Spleen (tissue), 11 donors: ENCODE results near the gene FBXW8. TPM values are rescaled to one million over a fixed set of nuclear protein-coding genes. Genes with fewer than 3 reads are reported as not detected.

Experiments
- DNase-seq: peaks from one replicate; pipeline ENCODE4 v3.0.0-alpha.2; 2020
- H3K27ac ChIP-seq, 8 donors: fragments of 200-600 bp; sonication (generic) in 7 of 8; 1 replicate in 4 of 8; 2 replicates in 4 of 8; pipeline versions ENCODE4 v1.5.0 to v1.8.0; 2016 to 2021; ENCODE audit warnings: inconsistent platforms in 4 of 8, mild to moderate bottlenecking in 4 of 8, moderate library complexity in 1 of 8
- H3K27me3 ChIP-seq, 7 donors: fragments of 200-600 bp; sonication (generic) in 6 of 7; replicated peaks in 1 of 7; 1 replicate in 4 of 7; 2 replicates in 3 of 7; pipeline versions ENCODE4 v1.5.0 to v1.8.0; 2016 to 2021; ENCODE audit warnings: inconsistent platforms in 3 of 7, mild to moderate bottlenecking in 1 of 7
- H3K36me3 ChIP-seq, 6 donors: fragments of 200-600 bp; sonication (generic) in 5 of 6; 1 replicate in 4 of 6; 2 replicates in 2 of 6; pipeline versions ENCODE4 v1.5.0 to v1.8.0; 2016 to 2021; ENCODE audit warnings: inconsistent platforms in 2 of 6
- H3K4me1 ChIP-seq, 6 donors: fragments of 200-600 bp; sonication (generic) in 5 of 6; 1 replicate in 3 of 6; 2 replicates in 3 of 6; pipeline versions ENCODE4 v1.5.0 to v1.8.0; 2016 to 2021; ENCODE audit warnings: inconsistent platforms in 3 of 6
- H3K4me3 ChIP-seq, 8 donors: fragments of 200-600 bp; sonication (generic) in 7 of 8; 1 replicate in 4 of 8; 2 replicates in 4 of 8; pipeline versions ENCODE4 v1.5.0 to v1.8.0; 2016 to 2021; ENCODE audit warnings: inconsistent platforms in 4 of 8, mild to moderate bottlenecking in 4 of 8, moderate library complexity in 2 of 8
- H3K9me3 ChIP-seq, 8 donors: fragments of 200-600 bp; sonication (generic) in 7 of 8; 1 replicate in 4 of 8; 2 replicates in 4 of 8; pipeline versions ENCODE4 v1.5.0 to v1.8.0; 2016 to 2021; ENCODE audit warnings: inconsistent platforms in 4 of 8
- CTCF ChIP-seq, 11 experiments: fragments of 200-600 bp in 7 of 11; fragments of 450-650 bp in 4 of 11; sonication (generic) in 4 of 11; IDR thresholded peaks in 8 of 11; conservative IDR thresholded peaks in 3 of 11; 1 replicate in 7 of 11; 2 replicates in 4 of 11; pipeline versions ENCODE4 v1.4.0 to v1.8.0; 2016 to 2021; ENCODE audit warnings: antibody characterized with exemption in 11 of 11, inconsistent platforms in 4 of 11, mild to moderate bottlenecking in 1 of 11
- POLR2A ChIP-seq, 3 donors: fragments of 450-650 bp; IDR thresholded peaks; one replicate each; pipeline ENCODE4 v1.5.1; 2017; ENCODE audit warnings: antibody characterized with exemption in 3 of 3, mild to moderate bottlenecking in 1 of 3
- POLR2AphosphoS5 ChIP-seq, 3 donors: sonication (generic); formaldehyde crosslinking; IDR thresholded peaks; one replicate each; pipeline ENCODE4 v1.5.1; 2017; ENCODE audit warnings: antibody characterized with exemption in 3 of 3
- WGBS, 5 donors: extraction: QIAGEN DNeasy Blood & Tissue Kit in 3 of 5; methylation state at CpG; one replicate each; pipeline versions ENCODE4 v1.1.5 to v1.1.7; 2013 to 2018; 5-methylcytosine and 5-hydroxymethylcytosine counted together
- intact Hi-C: fragments of 100-400 bp; cut with DNase I; formaldehyde crosslinking; loops from one replicate; pipeline ENCODE4 v1.15.0; 2023; ENCODE audit warnings: low total_unique reads
- polyA plus RNA-seq, 3 donors: library from polyadenylated mRNA; stranded (reverse); fragments of 200-250 nt; gene quantifications; one replicate each; pipeline ENCODE4 v1.2.1, GENCODE V29; 2013
- total RNA-seq, 7 donors: library from RNA; depleted of rRNA in 3 of 7; stranded (reverse); fragments of >200 nt in 3 of 7; fragmentation: NEBNext Ultra II Directional in 4 of 7; extraction: Animal tissue kit (Norgen Biotek cat#: 25700) in 4 of 7; gene quantifications; one replicate each; pipeline versions ENCODE4 v1.1.0 to v1.2.1, GENCODE V29; 2016 to 2021
- donor health status: healthy with polysubstance abuse.
- donor health status: DM: no; HTN: no; CAD: no; lungs with moderate emphysema.
- donor health status: DM: no; HTN: no; CAD: no.
- donor health status: Bipolar disorder and iron deficiency.
- donor health status: healthy.
- donor health status: DM: no; HTN: no; CAD: no.
- donor health status: DM: yes; HTN: yes; CAD: no.

FBXW8 gene
- total and polyA plus RNA-seq, 10 donors = 2.2 to 17.3 (median 11.8) TPM

DNA sequence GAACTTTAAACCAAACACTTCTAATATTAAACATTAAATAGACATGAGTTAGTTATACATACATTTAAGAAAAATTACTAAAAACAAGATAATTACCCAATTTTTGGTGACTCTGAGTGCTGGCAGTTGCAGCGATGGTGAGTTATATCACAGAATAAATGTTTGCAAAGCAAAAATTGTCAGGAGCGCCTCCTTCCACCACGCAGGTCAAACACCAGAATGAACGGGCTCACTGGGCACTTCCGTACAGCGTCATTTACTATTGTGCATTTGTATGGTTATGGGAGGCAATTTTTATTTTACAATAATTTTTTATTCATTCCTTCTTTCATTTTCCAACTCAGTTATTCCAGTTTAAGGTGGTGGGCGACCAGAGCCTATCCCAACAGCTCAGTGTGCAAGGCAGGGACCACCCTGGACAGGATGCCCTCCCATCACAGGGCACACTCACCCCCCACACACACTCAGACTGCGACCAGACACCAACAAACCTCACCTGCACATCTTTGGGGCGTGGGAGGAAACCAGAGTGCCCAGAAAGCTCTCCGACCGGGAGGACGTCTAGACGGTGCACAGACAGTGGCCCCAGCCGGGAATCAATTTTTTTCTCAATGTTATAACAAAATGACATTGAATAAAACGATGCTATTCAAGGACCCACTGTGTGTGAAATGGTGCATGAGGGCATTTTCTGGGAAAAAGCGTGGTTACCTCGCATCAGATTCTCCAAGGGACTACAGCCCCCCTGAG, 121.3 kb downstream of the FBXW8 start:
- Histone ChIP-seq H3K27ac (no peak overlapping the region), H3K9me3 (no peaks in the 10 kb centered on the region), H3K4me3 (no peak overlapping the region), H3K4me1 (peaks cover 0 to 15% (median 8%) of the 10 kb centered on the region in 6 donors), H3K27me3 (peaks cover 0 to 38% (median 0%) of the 10 kb centered on the region in 7 donors), H3K36me3 (peaks cover 0 to 68% (median 33%) of the 10 kb centered on the region in 6 donors)
- peak; percentile 33 for DNase-seq
- 74 to 83% (median 78%) methylated on average over 17 of the region's 17 CpGs for WGBS, 5 donors
- intact Hi-C loops = no loop called here
- TF ChIP-seq POLR2A (IDR thresholded peaks at IDR 0.05) (no peak), POLR2AphosphoS5 (IDR thresholded peaks at IDR 0.05) (no peak), CTCF (IDR thresholded peaks at IDR 0.05 in 8 of 11, conservative IDR thresholded peaks at IDR 0.05 in 3 of 11) (no peak)

DNA sequence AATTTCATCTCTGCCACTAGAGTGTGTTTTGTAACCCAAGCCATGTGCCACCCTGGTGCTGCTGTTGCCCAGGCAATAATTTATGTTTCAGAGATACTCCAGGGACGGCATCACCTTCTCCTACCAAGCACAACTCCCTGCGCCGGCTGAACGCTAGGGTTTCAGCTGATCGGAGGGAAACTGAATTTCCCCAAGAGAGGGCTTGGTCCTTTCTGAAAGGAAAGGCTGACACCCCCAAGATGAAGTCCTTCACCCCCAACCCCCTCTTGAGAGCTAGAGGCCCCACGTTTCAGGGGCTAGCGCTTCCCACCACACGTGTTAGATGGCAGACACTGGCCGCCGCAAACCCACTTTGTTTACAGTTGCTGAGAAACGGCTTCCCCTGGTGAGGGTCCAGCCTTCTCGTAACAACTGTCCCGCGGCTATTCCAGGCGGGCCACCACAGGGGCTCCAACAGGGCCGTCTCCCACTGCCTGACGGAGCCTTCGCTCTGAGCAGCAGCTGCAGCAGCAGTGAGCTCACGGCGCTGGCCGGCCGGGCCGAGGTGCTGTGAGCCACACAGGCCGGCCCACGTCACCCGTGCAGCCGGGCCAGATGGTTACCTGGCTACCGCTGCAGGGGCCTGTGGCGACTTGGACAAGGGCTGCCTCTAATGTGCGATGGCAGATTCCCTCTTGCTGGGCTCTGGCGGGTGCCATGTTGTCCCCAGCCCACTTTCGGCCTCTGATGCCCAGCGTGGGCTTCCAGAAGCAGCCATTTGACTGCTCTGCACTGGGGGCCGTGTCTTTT, 122.0 kb downstream of the FBXW8 start:
- TF ChIP-seq POLR2AphosphoS5 (IDR thresholded peaks at IDR 0.05) (peak in 2 of 3 donors; percentile 5 to 44), CTCF (IDR thresholded peaks at IDR 0.05 in 8 of 11, conservative IDR thresholded peaks at IDR 0.05 in 3 of 11) (no peak)
- WGBS, 5 donors = 23 to 47% (median 29%) methylated on average over 21 to 34 of the region's 34 CpGs
- H3K27ac ChIP-seq = no peak overlapping the region
- intact Hi-C loops = no loop called here
- peaks cover 0 to 15% (median 8%) of the 10 kb centered on the region in 6 donors for H3K4me1 ChIP-seq
- H3K36me3 ChIP-seq = peaks cover 0 to 62% (median 26%) of the 10 kb centered on the region in 6 donors
- H3K27me3 ChIP-seq = peaks cover 0 to 45% (median 0%) of the 10 kb centered on the region in 7 donors
- no peaks in the 10 kb centered on the region for H3K9me3 ChIP-seq
- peak overlapping the region in 1 of 8 donors; percentile 6 for H3K4me3 ChIP-seq
- peak; percentile 68 for DNase-seq

- Histone ChIP-seq H3K4me1 (peaks cover 0 to 15% (median 8%) of the 10 kb centered on the region in 6 donors), H3K9me3 (no peaks in the 10 kb centered on the region), H3K4me3 (no peak overlapping the region), H3K27me3 (peaks cover 0 to 52% (median 0%) of the 10 kb centered on the region in 7 donors), H3K36me3 (peaks cover 0 to 62% (median 18%) of the 10 kb centered on the region in 6 donors), H3K27ac (no peak overlapping the region)
- WGBS, 5 donors = 59 to 76% (median 68%) methylated on average over 18 to 24 of the region's 24 CpGs
- peak; percentile 66 for DNase-seq
- TF ChIP-seq CTCF (IDR thresholded peaks at IDR 0.05 in 8 of 11, conservative IDR thresholded peaks at IDR 0.05 in 3 of 11) = no peak
- TF ChIP-seq POLR2AphosphoS5 (IDR thresholded peaks at IDR 0.05) = no peak
- TF ChIP-seq POLR2A (IDR thresholded peaks at IDR 0.05) = no peak
- intact Hi-C loops = no loop called here
Measured at GRCh38 chr12:117033382-117034221, 122.9 kb downstream of the FBXW8 start.
